Measurements from ENCODE around the gene SH3RF3.

Gene SH3RF3

DNA sequence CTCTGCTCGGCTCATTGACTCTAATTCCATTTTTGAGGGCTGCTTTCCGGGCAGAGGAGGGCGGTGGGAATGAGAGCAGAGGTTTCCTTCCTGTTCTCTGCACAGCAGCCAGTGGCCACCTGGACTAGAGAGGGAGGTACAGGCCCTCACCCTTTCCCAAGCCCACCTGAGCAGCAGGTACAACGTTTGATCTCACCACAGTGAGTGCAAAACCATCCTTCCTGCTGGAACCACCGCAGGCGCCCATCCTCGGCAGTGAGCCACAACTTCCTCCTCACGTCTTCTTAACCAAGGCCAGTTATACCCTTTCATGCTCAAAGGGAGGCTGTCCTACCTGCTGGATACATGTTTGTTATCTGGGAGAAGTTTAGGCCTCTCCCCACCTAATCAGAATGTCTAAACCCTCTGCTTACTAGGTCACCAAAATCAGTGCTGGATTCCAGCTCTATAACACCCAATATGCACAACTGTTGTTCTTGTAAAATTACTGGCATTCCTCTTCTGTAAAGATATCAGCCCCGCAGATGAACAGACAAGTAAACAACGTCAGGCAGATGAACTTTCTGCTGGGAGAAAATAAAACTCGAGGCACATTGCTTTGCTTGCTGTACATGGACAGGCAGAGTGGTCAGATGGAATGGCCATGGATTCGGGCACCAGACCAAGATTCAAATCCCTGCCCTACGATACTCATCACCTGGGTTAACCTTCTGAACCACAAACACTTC, 191.4 kb downstream of the SH3RF3 start:
- DNase-seq: no peak

DNA sequence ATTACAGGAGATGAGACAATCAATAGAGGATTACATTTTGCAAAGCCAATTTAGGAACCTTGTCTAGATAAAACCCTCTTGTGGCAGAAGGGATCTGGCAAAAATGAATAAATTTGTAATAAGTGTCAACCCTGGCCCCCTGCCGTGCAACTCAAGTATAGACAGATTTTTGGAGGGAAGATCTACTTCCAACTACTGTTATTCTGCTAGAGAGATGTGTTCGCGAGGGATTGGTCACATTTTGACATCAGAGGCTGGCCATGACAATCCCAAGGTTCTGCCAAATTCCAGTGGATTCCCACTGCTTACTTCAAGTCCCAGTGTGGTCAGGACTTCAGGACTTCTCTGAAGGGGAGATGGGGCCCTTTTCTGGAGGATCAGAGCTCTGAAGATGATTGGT, 192.6 kb downstream of the SH3RF3 start:
- no peak for DNase-seq

DNA sequence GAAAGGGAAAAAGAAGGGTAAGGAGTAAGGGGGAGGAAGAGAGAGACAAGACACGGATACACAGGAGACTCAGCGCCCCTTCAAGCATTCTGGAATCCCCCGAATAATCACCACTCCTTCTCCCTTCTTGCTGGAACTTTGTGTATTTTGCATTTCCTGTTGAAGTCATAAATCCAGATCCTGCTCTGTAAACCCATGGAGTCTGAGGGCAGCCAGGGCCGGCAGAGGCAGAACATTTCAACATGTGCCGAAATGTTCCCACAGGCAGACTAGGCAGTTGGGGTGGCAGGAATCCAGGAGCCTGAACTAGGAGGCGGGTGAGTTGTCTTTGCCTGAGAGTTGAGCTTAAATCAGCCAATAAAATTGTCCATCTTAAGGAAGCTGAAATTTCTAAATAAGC, 193.1 kb downstream of the SH3RF3 start:
- DNase-seq: no peak

DNA sequence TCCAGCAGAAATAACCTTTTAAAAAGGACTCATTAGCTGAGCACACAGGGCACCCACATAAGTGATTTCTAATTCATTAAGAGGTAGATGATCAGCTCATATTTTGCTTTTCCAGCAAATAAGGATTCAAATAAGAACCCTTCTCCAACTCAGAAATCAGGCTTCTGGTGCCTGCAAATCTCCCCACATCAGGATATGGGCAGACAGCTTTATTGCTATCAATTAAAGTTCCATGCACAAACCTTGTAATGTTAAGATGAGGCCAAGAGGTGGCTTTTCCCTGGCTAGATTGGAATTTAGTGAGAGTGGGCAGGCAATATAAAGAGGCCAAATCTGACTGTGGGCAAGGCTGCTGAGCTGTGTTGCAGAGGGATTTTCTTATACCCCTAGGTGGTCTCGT, 193.6 kb downstream of the SH3RF3 start:
- DNase-seq: no peak

GRCh38 chr2:109324861-109325260, 195.9 kb downstream of the SH3RF3 start:
- no peak for DNase-seq

- DNase-seq: no peak
Measured at GRCh38 chr2:109325570-109325969, 196.6 kb downstream of the SH3RF3 start.

GRCh38 chr2:109326306-109326705, 197.3 kb downstream of the SH3RF3 start:
- no peak for DNase-seq

DNA sequence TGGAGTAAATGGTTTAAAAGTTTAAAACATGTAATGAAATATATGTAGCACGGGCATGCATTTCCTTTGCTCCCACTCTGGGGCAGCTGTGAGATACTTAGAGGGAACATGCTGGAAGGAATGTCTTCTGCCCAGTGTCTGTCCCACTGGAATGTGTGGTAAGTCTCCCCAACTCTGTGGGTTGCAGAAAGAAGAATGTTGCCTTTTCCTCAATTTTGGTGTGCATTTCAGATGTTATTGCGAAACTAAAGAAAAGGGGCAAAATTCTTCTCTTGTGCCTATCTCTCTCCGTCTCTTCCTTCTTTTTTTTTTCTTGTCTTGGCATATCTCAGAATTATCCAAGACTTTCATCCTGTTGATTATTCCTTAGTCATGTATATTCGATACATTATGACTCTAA, 201.1 kb downstream of the SH3RF3 start:
- no peak for DNase-seq

- DNase-seq: no peak
Measured at GRCh38 chr2:109331081-109331480, 202.1 kb downstream of the SH3RF3 start.

GRCh38 chr2:109331896-109332848, 203.2 kb downstream of the SH3RF3 start:
- no peak for DNase-seq

DNA sequence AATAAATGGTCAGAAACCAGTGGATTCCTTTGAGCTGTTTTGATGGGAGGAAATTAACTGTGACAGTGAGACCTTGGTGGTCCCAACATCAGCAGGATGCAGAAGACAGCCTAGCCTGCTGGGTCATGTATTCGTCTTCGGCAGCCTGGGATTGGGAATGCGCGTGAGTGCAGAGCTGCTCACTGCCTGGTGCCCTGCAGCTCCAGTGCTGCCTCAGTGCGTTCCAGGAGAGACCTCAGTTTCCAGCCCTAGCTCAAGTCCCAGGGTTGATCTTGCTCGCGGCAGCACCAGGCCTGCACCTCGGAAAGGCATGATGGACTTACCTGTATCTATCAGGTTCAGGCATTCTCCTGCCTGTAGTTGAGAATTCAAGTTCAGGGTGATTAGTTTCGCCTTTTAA, 203.9 kb downstream of the SH3RF3 start:
- no peak for DNase-seq

DNA sequence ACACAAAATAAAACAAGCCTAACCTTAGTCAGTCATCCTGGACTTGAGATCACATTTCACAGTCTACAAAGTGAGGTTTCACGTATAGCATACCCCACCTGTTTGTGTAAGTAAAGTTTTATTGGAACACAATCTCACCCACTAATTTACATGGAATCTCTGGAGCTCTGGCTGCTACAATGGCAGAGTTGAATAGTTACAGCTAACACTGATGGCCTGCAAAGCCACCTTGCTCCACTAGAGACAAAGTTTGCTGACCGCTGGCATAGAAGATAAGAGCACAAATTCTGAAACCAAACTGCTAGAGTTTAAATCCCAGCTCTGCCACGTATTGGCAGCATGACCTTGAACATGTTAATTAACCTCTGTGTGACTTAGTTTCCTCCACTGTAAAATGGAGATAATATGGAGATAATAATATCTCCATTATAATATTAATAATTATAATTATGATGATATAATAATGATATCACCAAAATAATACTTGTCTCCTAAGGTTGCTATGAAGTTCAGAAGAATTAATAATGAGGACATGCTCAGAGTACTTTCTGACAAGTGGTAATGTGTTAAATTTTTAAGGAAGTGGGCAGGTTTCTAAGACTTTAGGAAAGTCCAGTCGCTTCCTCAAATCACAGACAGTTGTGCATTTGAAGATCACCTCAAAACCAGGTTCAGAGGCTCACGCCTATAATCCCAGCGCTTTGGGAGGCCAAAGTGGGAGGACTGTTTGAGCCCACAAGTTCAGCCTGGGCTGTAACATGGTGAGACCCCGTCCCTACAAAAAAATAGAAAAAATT, 204.6 kb downstream of the SH3RF3 start:
- no peak for DNase-seq

DNA sequence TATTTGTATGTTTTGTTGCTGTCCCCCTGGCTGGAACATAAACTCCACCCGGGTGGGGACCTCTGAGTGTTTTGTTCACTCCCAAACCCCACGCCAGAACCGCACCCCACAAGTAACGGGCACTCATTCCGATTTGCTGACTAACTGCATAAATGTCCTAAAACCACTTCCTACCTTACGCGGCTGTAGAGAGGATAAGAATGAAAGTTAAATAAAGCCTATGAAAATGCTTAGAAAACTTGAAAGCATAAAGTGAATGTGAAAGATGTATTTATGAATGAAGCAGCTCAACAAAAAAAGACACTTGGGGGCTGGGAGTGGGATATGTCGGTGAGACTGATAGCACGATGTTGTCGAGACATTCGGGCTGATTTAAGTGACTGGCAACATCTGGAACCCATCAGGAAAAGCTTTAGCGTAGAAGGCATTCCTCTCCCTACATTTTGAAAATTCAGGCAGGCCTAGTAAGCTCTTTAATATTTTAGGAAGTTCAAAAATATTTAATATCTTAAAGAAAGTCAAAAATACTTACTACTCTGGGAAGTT, 206.7 kb downstream of the SH3RF3 start:
- DNase-seq: no peak

- DNase-seq: no peak
Measured at GRCh38 chr2:109336296-109336695, 207.3 kb downstream of the SH3RF3 start.

DNA sequence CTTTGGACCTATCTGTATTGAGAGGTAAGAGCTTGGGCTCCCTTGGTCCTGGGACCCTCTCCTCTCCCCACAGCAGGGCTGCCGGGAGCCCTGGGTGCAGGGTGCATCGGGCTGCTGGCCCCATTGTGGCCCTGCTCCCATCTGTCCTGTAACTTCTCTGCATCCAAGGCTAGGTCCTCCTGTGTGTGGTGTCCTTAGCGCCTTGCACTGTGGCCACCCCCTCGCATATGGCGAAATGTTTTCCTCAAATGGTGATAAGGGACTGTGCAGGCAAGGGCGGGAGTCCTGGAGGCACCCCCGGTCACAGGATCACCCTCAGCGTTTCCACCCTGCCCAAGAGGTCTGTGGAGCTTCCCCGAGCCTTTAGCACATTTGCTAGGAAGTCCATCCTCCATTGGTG, 208.2 kb downstream of the SH3RF3 start:
- no peak for DNase-seq

GRCh38 chr2:109339519-109339966, 210.5 kb downstream of the SH3RF3 start:
- DNase-seq: no peak

GRCh38 chr2:109340381-109340780, 211.4 kb downstream of the SH3RF3 start:
- DNase-seq: no peak

DNA sequence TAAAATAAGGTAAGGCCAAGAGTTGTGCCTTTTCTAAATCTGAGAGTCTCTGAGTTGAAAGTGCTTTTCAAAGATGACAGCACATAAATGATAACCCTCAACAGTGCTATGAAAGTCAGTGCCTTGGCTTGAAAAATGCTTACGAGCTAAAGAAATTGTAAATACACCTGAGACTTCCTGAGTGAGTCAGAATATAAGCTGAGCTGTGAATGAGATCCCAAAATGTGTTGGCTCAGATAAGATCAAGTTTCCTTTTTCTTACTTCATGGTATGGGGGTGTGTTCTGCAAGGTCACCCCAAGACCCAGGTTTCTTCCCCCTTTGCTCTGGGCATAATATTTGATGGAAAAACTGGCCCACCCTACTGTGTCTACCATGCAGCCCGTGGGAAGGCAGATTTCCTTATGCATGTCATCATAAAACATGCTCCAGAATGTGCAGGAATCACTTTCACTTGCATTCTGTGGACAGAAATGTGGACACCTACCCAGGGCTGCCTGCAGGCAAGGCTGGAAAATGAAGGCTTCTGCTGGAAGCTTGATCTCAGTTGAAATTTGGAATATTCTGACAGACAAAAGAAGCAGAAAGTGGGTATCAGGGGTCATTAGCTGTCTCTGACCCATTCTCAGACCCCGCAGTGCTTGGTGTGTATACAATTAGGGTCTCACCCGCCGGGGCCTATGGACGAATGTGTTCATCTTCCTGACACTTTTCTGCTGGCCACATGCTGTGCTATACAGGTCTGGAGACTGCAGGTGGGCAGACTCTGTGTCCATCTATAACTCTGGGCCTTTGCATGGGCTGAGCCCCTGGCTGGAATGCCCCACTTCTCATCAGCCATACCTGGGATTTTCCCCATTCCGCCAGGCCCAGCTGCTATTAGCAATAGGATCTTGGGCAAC, 212.6 kb downstream of the SH3RF3 start:
- no peak for DNase-seq

- no peak for DNase-seq
Measured at GRCh38 chr2:109342256-109342850, 213.3 kb downstream of the SH3RF3 start.

DNA sequence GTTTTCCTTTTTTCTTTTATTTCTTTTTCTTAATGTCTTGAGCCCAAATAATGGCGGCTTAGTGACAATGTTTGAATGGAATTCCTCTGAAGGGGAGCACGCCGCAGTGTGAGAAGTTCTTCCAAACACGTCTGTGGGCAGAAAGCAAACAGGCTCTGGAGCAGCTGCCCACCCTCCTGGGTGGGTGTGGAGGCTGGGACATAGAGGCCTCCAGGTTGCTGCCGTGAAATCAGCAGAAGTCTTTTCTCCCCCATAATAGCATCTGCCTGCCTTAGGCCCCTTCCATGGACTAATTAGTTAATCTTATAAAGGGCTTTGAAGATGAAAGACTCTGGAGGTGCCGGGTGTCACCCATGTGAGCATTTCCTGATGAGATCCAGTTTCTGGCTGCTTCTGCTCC, 213.9 kb downstream of the SH3RF3 start:
- no peak for DNase-seq

DNA sequence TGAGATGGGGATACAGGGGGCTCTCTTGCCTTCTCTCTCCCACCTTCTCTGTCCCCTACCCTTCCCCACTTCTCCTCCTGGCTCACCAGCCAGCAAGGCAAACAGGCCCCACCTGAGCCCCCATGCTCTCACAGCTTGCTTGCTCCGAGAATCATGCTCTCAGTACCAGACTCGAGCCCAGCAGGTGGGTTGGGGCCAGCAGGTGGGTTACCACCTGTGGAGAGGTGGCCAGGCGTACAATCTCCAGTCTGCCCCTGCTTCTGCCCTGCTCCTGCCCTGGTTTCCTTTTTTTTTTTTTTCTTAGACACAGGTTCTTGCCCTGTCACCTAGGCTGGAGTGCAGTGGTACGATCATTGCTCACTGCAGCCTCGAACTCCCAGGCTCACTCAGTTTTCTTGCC, 214.5 kb downstream of the SH3RF3 start:
- DNase-seq: no peak
